ENCODE results near the gene SORL1.

The SORL1 gene

GRCh38 chr11:121451178-121451985, 732 bp upstream of the SORL1 start:
- TF ChIP-seq CTCF (IDR thresholded peaks at IDR 0.05): no peak

- no peak for TF ChIP-seq CTCF (IDR thresholded peaks at IDR 0.05)
These were observed 566 bp downstream of the SORL1 start, which contains the start of gene SORL1-AS1 for GRCh38 chr11:121452609-121453150. Gene SORL1-AS1, minus strand, starts transcription at chr11:121452967.

- TF ChIP-seq CTCF (IDR thresholded peaks at IDR 0.05): no peak
These were observed 1.6 kb downstream of the SORL1 start for GRCh38 chr11:121453589-121454299.

- no peak for TF ChIP-seq CTCF (IDR thresholded peaks at IDR 0.05)
These were observed 3.0 kb downstream of the SORL1 start for GRCh38 chr11:121455115-121455514.

GRCh38 chr11:121456151-121456550, 4.0 kb downstream of the SORL1 start:
- no peak for TF ChIP-seq CTCF (IDR thresholded peaks at IDR 0.05)

GRCh38 chr11:121456816-121457431, 4.8 kb downstream of the SORL1 start:
- TF ChIP-seq CTCF (IDR thresholded peaks at IDR 0.05): no peak

GRCh38 chr11:121458551-121458950, 6.4 kb downstream of the SORL1 start:
- no peak for TF ChIP-seq CTCF (IDR thresholded peaks at IDR 0.05)
